Upper lobe of left lung (tissue), 4 donors: ENCODE data around the gene RPS13.

Experiments used
- CTCF ChIP-seq, 6 experiments: fragments of 450-650 bp in 4 of 6; fragments of 200-600 bp in 2 of 6; sonication (generic) in 2 of 6; IDR thresholded peaks; one replicate each; pipeline ENCODE4 v1.5.1; 2016 to 2019; ENCODE audit warnings: antibody characterized with exemption in 6 of 6
- POLR2A ChIP-seq, 4 donors: fragments of 450-650 bp; IDR thresholded peaks; one replicate each; pipeline ENCODE4 v1.5.1; 2016 to 2017; ENCODE audit warnings: antibody characterized with exemption in 4 of 4, mild to moderate bottlenecking in 2 of 4
- POLR2AphosphoS5 ChIP-seq, 2 donors: sonication (generic); formaldehyde crosslinking; IDR thresholded peaks; one replicate each; pipeline ENCODE4 v1.5.1; 2017; ENCODE audit warnings: antibody characterized with exemption in 2 of 2

- TF ChIP-seq CTCF (IDR thresholded peaks at IDR 0.05) (peak in 1 of 6 experiments; percentile 16), POLR2AphosphoS5 (IDR thresholded peaks at IDR 0.05) (peak; percentile 95), POLR2A (IDR thresholded peaks at IDR 0.05) (peak in 3 of 4 donors; percentile 59 to 89 (median 85))
Measured at GRCh38 chr11:17077520-17078401, at the start of gene RPS13.
